PFSK-1 (cell line): ENCODE results near the gene GPR22.

Source experiments
- FOXP2 ChIP-seq: optimal IDR thresholded peaks from 2 replicates; pipeline ENCODE3; 2011; ENCODE audit warnings: borderline replicate concordance, control low read depth, inconsistent platforms; ENCODE audit not compliant: insufficient read depth; ENCODE audit errors: extremely low read length, extremely low read depth
- POLR2AphosphoS5 ChIP-seq: IDR thresholded peaks from 2 replicates; pipeline ENCODE4 v1.6.1; 2012; ENCODE audit warnings: low read depth, mild to moderate bottlenecking, control low read depth, low read length, moderate library complexity
- REST ChIP-seq, 2 experiments: IDR thresholded peaks; 2 replicates each; pipeline versions ENCODE4 v1.6.1 to v1.8.0; 2011 to 2012; ENCODE audit warnings: low read depth in 2 of 2, low read length in 2 of 2, control low read depth in 1 of 2, inconsistent platforms in 1 of 2, mild to moderate bottlenecking in 1 of 2, moderate library complexity in 1 of 2; ENCODE audit not compliant: insufficient read depth in 1 of 2
- SIN3A ChIP-seq: IDR thresholded peaks from 2 replicates; pipeline ENCODE4 v1.6.1; 2012; ENCODE audit warnings: mild to moderate bottlenecking, low read length, moderate library complexity, borderline replicate concordance; ENCODE audit not compliant: insufficient read depth
- TAF1 ChIP-seq: IDR thresholded peaks from 2 replicates; pipeline ENCODE4 v1.6.1; 2012; ENCODE audit warnings: low read length, control low read depth, borderline replicate concordance; ENCODE audit not compliant: insufficient read depth

Gene GPR22

GRCh38 chr7:107463139-107464078, 6.4 kb upstream of the GPR22 start:
- TF ChIP-seq POLR2AphosphoS5 (no peak), FOXP2 (no peak), SIN3A (no peak), REST (IDR thresholded peaks at IDR 0.05; ENCODE audit: insufficient read depth in 1 of 2, low read depth in 2 of 2, low read length in 2 of 2) (no peak), TAF1 (no peak)

GRCh38 chr7:107464666-107465226, 5.1 kb upstream of the GPR22 start:
- TF ChIP-seq REST (IDR thresholded peaks at IDR 0.05; ENCODE audit: insufficient read depth in 1 of 2, low read depth in 2 of 2, low read length in 2 of 2) = no peak

- TF ChIP-seq FOXP2 = no peak
- TF ChIP-seq POLR2AphosphoS5 = no peak
These were observed 1.9 kb upstream of the GPR22 start for GRCh38 chr7:107467972-107468371.

GRCh38 chr7:107468824-107469223, 1.0 kb upstream of the GPR22 start:
- no peak for TF ChIP-seq FOXP2
- no peak for TF ChIP-seq POLR2AphosphoS5
- no peak for TF ChIP-seq TAF1
- no peak for TF ChIP-seq REST (IDR thresholded peaks at IDR 0.05; ENCODE audit: insufficient read depth in 1 of 2, low read depth in 2 of 2, low read length in 2 of 2)
- no peak for TF ChIP-seq SIN3A

GRCh38 chr7:107471292-107472070, 1.6 kb downstream of the GPR22 start:
- TF ChIP-seq SIN3A (no peak), REST (IDR thresholded peaks at IDR 0.05; ENCODE audit: insufficient read depth in 1 of 2, low read depth in 2 of 2, low read length in 2 of 2) (no peak), FOXP2 (no peak), TAF1 (no peak), POLR2AphosphoS5 (no peak)
